Umbilical cord (tissue), 2 donors: ENCODE results near the gene ELOVL1. TPM values are rescaled to one million over a fixed set of nuclear protein-coding genes. Genes with fewer than 3 reads are reported as not detected.
"Not testable (repeated sequence)": the region's sequence is repeated elsewhere in the genome, so short reads cannot be mapped to it uniquely, and the experiment has no call there.

Source experiments
- DNase-seq: peaks from one replicate; pipeline ENCODE4 v3.0.0-alpha.2; 2015; ENCODE audit warnings: low spot score
- total RNA-seq: library from RNA; depleted of rRNA; stranded (reverse); fragments of >200 nt; gene quantifications from one replicate; pipeline ENCODE4 v1.2.3, GENCODE V29; 2014; ENCODE audit warnings: low replicate concordance; ENCODE audit not compliant: insufficient read depth

The ELOVL1 gene
- 18.1 TPM for total RNA-seq

DNA sequence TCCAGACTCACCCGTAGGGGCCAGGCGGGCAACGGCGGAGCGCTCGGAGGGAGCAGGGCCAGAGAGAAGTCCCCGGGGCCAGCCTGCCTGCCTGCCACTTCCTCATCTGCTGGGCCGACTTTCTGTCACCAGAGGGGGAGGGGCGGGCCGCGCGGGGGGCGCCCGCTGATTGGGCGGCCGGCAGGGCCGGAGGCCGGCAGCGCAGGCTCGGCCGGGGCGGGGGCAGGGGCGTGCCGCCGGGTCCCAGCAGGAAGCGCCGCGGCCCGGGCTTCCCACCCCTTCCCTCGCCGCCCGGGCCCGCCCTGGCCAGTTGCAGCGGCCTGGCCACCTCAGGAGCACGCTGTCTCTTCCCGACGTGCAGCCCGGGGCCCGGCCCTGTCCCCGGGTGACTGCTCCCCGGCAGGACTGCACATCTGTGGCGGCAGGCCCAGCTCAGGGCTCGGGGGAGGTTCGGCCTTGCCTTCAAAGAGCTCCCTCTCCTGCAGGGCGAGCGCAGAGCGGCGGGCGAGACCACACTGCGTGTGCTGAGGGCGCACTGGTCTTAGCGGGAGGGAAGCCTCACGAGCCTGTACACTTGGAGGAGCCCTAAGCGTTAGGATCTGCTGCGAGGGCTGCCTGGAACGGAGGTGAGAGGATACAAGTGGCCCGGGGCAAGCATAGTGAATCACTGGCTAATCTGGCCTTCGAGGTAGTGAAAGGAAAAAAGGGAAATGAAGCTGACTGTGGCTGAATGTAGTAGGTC lies at the start of gene ELOVL1:
TSS of gene ELOVL1 (minus strand) at position 108 of the 742 bp plus-strand sequence. CDS start 2,402 bp downstream, outside the sequence.
- DNase-seq = peak; percentile 93

DNA sequence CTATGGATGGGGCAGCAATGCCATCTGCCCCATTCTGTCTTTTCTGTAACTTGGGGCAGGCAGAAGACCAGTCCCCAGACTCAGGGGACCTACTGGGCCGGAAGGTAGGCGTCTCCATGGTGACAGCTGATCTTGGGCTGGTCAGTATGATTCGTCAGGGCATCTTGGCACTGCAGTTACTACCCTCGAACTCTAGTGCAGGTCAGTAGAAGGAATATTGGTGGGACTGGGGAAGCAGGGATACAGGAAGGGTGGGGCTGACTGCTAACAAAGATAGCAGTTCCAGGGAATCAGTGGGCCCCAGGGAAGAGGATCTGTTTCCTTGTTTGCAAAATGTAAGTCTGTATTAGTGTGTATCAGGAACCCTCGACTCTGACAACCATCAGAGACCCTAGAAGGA lies 48.1 kb upstream of the ELOVL1 start:
- DNase-seq = no peak

DNA sequence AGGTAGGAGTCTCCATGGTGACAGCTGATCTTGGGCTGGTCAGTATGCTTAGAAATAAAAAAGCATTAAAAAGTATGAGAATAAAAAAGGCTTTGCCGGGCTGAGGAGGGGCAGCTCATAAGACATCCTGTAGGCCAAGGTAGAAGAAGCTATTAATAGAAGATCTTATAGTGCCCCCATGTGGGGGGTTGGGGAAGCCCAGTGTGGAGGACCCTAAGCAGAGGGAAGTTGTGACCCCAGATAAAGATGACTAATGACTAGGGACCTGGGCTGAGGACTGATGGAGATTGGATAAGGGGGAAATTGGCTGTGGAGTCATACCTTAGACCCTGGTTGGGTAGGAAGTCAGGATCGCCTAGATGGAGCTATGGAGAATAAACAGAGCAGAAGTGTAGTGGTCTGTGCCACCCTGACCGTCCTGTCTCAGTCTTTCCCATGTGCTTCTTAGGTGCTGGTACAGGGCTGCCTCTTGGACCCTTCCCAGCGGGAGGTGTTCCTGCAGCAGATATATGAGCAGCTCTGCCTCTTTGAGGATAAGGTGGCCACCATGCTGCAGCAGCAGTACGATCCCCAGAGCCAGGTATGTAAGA lies 46.9 kb upstream of the ELOVL1 start:
- DNase-seq = peak; percentile 32

DNA sequence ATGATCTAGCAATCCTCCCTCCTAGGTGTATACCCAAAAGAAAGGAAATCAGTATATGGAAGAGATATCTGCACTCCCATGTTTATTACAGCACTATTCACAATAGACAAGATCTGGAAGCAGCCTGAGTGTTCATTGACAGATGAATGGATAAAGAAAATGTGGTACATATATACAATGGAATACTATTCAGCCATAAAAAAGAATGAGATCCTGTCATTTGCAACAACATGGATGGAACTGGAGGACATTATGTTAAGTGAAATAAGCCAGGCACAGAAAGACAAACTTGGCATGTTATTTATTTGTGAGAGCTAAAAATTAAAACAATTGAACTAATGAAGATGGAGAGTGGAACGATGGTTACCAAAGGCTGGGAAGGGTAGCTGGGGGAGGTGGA lies 45.6 kb upstream of the ELOVL1 start:
- DNase-seq = not testable (repeated sequence)

DNA sequence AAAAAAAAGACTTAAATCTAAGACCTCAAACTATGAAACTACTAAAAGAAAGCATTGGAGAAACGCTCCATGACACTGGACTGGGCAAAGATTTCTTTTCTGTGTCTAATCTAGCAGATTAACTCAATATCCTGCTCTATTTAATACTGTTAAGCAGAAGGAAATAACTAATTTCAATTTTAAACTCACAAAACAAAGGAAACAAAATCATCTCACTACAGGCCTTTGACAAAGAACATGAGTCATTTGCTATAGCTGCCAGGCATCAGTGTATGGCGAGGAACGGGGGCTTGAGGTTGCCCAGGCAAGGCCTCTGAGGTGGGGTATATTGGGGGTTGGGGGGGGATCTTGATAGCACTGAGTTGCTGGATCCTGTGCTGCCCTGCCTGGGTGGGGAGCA lies 42.8 kb upstream of the ELOVL1 start:
- no peak for DNase-seq

DNA sequence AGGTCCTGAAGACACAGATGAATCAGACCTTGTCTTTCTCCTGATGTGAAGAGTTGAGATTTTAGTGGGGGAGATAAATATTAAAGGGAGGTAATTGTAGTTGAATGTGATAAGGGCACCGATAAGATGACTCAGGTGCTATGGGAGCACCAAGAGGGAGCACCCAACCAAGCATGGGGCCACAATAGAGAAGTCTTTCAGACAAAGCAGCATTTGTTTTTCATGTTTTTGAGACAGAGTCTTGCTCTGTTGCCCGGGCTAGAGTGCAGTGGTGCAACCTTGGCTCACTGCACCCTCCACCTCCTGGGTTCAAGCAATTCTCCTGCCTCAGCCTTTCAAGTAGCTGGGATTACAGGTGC lies 38.0 kb upstream of the ELOVL1 start:
- DNase-seq = no peak

DNA sequence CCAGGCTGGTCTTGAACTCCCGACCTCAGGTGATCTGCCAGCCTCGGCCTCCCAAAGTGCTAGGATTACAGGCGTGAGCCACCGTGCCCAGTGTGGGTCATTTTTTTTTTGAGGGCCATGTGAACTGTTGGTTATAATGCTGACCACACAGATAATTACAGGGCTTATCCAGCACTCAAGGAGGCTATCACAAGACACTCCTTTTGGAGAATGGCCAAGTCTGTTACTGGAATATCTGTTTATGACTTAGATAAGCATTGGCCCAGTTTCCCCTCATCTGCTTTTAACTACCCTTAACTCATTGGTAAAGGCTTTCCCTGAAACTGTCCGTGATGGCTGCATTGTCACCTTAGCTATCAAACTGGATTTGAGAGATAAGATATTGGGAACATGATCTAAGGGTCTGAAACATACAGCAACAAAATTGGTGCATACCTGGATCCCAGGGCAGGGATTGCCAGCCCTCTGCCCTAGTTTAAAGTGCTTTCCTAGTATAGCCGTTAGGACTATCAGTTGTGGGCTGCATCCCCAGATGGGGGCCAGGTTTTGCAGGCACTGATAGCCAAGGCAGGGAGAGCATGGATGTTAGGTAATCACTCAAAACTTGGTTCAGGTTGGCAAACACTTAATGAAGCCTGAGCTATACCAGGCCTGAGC lies 37.5 kb upstream of the ELOVL1 start:
- peak; percentile 58 for DNase-seq

DNA sequence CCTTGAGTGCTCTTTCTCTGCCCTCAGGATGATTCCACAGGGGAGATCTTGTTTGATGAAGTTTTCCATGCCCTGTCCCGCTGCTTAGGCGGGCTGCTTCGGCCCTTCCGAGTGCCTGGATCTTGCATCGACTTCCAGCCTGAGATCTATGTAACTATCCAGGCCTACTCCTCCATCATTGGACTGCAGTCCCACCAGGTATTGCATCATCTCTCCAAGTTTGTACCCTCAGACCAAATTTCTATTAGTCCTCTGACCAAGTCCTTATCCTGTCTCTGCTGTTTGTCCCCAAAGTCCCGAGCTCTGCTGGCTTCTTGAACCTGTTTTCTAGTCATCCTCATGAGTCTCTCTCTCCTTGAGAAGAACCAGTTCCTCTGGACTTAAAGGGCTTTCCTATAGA lies 36.5 kb upstream of the ELOVL1 start:
- no peak for DNase-seq

DNA sequence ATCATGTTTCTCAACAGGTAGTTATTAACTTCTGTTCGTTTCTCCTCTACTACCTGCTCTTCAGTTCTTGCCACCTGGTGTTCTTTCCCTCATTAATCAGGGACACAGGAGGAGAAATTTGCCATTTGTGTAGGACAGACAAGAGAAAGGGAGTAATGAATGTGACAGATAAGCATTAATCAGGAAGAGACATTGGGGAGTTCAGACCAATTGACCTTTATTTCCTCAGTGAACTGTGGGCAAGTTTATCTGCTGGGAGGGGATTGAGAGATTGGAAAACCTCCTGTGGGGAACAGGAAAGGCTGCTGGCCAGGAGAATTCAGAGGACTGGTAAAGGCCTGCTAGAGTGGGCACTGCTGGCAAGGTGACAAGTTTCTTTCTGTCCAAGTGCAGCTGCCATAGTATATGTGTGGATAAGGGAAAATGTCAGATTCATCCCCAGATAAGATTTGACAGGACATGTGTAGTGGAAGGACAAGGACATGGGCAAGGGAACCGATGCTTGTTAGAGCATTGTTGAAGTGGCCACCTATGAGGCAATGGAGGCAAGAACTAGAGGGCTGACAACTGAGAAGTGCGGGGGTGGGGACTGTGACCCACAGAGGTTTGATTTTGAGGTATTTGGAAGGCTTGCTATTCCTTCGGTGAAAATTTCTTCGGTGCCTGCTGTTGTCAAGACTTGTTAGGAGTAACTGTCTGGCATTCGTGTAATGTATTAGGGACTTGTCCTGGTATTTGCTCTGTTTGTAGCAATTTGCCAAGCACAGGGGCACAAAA lies 34.5 kb upstream of the ELOVL1 start:
- no peak for DNase-seq

DNA sequence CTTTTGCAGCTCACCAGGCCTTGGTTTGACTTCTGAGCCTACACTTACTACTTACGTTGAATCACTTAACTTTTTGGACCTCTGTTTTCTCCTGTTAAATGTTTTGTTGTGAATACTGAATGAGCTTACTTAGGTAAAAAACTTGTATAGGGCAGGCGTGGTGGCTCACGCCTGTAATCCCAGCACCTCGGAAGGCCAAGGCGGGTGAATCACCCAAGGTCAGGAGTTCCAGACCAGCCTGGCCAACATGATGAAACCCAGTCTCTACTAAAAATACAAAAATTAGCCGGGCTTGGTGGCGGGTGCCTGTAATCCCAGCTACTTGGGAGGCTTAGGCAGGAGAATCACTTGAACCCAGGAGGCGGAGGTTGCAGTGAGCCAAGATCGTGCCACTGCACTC lies 32.6 kb upstream of the ELOVL1 start:
- not testable (repeated sequence) for DNase-seq

DNA sequence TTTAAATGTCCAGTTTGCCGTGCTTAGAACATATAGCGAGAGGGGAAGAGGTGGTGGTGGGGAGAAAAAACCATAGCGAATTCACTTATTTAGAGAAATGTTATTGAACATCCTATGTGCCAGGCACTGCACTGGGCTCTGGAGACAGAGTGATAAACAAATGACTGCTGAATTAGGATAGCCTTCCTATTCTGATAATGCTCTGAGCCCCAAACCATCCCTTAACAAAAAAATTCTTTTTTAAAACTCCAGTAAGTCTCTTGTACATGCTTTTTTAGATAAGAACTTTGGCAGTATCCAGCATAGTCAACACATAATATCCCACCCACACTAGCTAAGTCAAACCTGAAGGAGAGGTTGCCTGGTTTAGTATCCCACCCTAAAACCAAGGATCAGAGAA lies 30.4 kb upstream of the ELOVL1 start:
- no peak for DNase-seq

DNA sequence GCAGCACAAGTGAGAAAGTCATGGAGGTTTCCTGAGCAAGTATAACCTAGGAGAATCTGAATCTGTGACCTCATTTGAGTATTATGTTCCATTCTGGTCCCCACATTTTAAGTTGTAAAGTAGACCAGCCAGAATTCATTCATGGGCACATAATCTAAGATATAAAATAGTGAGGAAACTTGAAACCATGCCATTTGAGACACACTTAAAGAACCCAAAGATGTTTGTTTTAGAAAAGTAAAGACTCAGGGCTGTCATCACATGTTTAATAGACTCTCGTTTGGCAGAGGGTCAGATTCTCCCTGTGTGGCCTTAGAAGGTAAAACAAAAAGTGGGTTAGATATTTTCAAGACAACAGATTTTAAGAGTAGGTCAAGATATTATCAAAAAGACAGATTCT lies 28.2 kb upstream of the ELOVL1 start:
- DNase-seq = no peak

DNA sequence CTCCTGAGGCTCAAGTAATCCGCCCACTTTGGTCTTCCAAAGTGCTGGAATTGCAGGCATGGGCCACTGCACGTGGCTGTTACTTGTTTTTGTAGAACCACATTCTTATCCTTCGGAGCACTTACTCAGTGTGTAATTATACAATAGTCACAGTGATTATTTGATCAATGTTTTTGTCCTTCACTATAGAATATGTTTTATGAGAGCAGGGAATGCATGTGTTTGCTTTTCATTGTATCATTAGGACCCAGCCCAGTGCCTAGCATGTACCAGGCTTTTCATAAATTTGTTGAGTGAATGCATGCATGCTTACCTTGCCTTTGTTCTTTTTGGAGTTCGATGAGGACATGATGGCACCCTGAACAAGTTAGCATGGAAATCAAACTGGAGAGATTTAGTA lies 27.7 kb upstream of the ELOVL1 start:
- no peak for DNase-seq

DNA sequence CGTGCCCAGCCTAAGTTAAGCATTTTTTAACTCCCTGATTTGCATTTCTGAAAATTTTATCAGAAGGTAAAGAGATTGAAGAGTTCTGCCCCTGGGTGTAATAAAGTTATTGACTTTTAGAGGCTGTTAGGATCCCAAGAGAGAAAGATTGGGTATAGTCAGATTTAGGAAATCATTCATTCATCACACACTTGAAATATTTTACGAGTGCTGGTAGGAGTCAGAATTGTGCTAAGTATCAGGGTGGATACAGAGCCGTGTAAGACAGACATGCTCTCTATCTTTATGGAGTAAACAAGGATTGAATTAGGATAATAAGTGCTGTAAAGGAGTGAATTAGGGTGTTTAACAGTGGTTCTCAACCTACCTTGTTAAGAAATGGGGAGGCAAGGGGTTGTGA lies 24.9 kb upstream of the ELOVL1 start:
- no peak for DNase-seq

DNA sequence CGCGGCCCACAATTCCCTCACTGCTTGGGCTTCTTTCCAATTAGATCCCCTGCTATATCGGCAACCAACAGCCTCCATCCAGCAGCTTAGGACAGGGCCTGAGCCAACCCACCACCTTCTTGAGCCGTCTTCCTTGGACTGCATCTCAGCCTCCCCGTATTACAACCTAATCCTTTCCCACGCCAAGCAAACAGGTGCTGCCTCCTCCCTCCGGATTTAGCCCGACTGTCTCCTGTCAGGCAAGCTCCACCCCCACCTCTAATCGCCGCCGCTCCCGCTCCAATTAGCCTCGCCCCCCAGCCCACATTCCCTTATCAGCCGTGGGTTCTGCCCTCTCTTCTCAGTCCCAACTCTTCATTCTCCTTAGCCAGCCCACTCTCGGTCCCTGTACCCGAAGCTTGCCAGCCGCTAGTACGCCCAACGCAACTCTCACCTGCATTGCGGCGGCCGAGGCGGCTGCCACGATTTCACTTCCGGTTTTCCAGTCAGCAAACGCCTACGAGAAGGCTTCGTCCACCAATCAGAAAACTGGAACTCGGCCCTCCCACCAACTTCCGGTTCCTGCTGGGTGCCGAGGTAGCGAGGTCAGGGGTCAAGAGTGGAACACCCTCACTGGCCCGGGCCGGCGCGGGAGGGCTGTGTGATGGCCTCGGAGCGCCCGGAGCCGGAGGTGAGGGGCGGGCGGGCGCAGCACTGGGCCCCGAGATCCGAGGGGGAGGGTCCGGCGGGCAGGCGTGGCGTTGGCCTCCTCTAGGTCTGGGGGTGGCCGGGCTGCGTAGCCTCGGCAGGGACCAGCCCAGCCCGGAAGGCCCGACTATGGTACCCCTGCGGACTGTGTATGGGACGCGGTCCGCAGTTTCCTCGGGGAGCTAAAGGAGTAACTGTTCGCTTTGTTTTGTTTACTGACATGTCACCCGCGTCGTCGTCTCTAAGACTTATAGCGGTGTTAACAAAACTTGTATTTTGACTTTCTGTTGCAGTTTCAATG lies 21.8 kb upstream of the ELOVL1 start, which contains the start of the genes MED8 and SZT2:
TSS of gene MED8 (minus strand) at position 475 of the 988 bp plus-strand sequence. CDS start at position 439, 36 bp downstream.
TSS of gene SZT2 (plus strand) at position 574 of the 988 bp plus-strand sequence. CDS start at position 644, 70 bp downstream.
- peak; percentile 98 for DNase-seq

DNA sequence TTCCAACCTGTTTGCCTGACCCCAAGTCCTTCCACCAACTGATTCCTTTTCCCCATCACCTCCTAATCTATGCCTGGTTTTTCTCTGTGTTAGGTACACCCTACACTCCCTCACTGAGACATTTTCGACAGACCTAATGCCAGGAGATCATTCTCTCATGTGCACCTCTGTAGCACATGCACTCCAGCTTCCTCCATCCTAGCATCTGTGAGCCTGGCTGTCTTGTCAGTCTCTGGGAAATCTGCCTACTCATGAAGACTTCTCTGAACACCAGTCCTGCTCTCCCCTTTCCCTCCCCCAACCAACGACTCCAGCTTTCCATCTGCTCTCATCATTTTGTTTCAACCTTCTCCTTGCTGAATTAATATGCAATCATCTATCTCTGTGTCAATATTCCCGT lies 20.8 kb upstream of the ELOVL1 start:
- no peak for DNase-seq

DNA sequence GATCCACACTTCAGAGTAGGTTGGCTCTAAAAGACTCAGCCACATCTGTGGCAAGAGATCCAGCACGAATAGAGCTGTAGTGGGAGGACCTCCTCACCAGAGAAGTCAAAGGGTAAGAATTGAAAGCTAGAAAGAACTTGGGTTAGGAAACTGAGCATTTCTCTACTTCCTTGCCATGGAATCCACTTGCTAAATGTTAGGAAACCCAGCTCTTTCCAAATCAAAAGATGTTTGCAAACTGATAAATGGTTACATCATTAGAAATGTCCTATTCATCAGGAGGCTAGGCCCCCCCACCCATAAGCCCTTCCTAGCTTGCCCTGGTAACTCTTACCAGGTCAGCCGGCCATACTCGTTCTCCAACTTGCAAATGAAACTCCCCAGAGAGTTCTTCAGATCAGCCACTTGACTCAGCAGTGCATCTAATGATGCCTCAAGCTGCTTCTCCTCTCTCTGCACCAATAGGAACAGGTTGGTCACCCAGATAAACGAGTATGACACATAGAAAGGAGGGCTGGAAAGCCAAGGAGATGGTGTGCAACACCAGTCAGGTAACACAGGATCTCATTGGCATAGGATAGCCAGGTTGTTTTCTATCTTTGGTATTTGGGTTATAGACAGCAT lies 20.3 kb upstream of the ELOVL1 start:
- no peak for DNase-seq

DNA sequence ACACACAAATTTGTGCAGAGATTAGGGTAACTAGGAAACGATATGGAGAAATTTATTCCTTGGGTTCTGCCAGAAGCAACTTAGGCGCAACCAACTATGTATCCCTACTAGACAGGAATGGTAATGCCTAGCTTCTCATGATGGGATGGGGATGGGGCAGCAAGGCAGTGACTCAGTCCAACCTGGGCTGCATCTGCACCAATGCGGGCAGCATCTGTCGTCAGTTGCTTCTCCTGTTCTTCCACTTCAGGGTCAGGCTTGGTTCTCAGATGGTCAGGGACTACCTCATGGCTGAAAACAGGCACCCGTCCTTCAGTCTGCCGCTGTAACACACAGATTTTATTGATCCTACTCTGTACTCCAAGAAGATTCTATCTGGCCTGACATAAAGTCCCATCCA lies 18.9 kb upstream of the ELOVL1 start:
- no peak for DNase-seq

DNA sequence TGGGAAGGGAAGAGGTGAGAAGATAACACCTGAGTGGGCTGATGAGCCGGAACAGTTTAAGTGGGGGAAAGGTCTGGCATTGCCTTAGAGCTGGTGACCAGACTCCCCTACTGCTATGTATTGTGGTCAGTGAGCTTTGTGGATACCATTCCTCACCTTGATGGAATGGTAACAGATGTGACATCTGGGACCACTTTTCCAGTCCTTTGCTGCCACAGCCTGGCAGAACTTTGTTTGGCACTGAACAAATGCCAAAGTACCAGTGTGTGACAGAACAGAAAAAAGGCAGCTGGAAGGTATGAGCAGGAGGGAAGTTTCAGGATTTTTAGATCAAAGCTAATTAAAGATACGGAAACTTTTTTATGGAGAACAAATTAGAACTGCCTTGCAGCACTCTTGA lies 15.6 kb upstream of the ELOVL1 start:
- no peak for DNase-seq
